ENCODE measurements around the gene PPP1R14C. TPM values are rescaled to one million over a fixed set of nuclear protein-coding genes. Genes with fewer than 3 reads are reported as not detected.

PPP1R14C gene
- total RNA-seq, 2 donors from 2014 or later, result 0.95 to 1.3 TPM

DNA sequence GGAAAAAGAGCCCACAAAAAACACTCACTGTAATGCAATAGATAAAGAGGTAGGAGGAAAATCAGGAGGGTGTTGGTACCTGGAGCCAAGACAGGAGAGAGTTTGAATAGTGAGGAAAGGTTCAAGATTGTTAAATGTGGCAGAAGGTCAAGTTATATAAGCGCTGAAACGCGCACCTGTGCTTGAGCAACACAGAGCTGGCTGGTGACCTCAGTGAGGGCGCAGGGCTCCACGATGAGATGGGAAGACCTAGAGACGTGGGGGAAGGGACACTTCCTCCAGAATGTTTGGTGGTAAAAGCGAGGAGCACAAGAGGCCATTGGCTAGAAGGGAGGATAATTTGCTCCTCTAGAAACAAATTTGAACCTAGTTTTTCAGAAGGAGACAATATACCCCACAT lies 4.2 kb upstream of the PPP1R14C start:
- Histone ChIP-seq H3K4me3 (no peak overlapping the region), H3K27ac (no peak overlapping the region), H3K36me3 (no peaks in the 10 kb centered on the region), H3K4me1 (ENCODE audit: control insufficient read depth in 1 of 2, low read depth in 2 of 2) (peaks cover 10 to 19% of the 10 kb centered on the region in 2 donors), H3K27me3 (replicated peaks; ENCODE audit: insufficient read depth) (peaks cover 2% of the 10 kb centered on the region), H3K9me3 (no peaks in the 10 kb centered on the region)
- DNase-seq (ENCODE audit: low spot score) (no peak), ATAC-seq (ENCODE audit: insufficient number of reproducible peaks, low FRiP score, low read depth) (no peak)
- TF ChIP-seq, protein P1, sequence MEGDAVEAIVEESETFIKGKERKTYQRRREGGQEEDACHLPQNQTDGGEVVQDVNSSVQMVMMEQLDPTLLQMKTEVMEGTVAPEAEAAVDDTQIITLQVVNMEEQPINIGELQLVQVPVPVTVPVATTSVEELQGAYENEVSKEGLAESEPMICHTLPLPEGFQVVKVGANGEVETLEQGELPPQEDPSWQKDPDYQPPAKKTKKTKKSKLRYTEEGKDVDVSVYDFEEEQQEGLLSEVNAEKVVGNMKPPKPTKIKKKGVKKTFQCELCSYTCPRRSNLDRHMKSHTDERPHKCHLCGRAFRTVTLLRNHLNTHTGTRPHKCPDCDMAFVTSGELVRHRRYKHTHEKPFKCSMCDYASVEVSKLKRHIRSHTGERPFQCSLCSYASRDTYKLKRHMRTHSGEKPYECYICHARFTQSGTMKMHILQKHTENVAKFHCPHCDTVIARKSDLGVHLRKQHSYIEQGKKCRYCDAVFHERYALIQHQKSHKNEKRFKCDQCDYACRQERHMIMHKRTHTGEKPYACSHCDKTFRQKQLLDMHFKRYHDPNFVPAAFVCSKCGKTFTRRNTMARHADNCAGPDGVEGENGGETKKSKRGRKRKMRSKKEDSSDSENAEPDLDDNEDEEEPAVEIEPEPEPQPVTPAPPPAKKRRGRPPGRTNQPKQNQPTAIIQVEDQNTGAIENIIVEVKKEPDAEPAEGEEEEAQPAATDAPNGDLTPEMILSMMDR (IDR thresholded peaks at IDR 0.05), result no peak

DNA sequence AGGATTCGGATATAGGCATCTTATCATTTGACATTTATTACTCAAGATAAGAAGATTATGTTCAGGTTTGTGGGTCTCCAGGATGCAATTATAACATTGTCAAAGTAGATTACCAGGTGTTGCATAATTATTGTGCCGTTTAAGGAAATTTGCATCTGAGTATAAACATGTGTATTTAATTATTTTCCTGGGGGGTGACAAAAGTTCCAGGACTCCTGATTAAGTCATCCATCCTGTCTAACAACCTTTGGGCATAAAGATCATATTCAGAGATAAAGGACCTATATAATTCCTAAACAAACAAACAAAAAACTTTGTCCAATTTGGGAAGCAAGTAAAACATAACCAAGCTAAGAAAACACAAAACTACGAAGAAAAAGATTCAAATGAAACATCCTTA lies 3.3 kb upstream of the PPP1R14C start:
- Histone ChIP-seq H3K4me1 (ENCODE audit: control insufficient read depth in 1 of 2, low read depth in 2 of 2) (peaks cover 10 to 25% of the 10 kb centered on the region in 2 donors), H3K9me3 (no peaks in the 10 kb centered on the region), H3K27ac (no peak overlapping the region), H3K4me3 (no peak overlapping the region), H3K36me3 (no peaks in the 10 kb centered on the region), H3K27me3 (replicated peaks; ENCODE audit: insufficient read depth) (peaks cover 11% of the 10 kb centered on the region)
- ATAC-seq (ENCODE audit: insufficient number of reproducible peaks, low FRiP score, low read depth), result no peak
- TF ChIP-seq, protein P1 (IDR thresholded peaks at IDR 0.05), result no peak
- DNase-seq (ENCODE audit: low spot score), result no peak

DNA sequence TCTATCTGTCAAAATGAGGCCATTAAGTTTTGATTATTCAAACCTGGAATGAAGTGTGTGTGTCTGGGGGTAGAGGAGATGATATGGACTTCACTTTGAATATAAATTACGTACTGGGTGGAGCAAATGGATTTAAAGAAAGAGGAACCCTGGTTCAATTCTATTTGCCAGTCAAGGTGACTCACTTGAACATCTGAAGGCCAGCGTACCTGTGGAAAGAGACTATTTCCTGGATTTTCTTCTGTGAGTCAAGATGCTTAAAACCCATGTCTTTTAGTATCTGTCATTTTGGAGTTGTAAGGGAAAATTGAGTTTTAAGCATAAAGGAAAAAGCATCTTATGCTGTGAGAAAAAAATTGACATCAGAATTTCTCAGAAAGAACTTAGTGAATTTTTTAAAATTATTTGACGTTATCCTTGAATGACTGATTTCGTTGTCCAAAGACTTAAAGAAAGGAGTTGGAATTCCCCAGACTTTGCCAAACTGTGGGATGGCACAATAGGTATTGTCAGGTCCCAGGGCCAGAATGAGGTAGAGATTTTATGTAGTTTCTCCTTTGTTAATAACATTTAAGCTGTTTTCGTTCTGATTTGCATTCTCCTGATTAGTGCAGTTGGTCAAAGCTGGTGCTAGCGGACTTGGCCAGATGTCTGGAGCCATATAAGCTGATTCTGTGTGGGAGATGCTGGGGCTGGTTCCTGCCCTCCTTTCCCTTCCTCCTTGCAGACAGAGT lies 2.4 kb upstream of the PPP1R14C start:
- H3K36me3 ChIP-seq, result no peaks in the 10 kb centered on the region
- ATAC-seq (ENCODE audit: insufficient number of reproducible peaks, low FRiP score, low read depth) (no peak), DNase-seq (ENCODE audit: low spot score) (no peak)
- no peak overlapping the region for H3K4me3 ChIP-seq
- peaks cover 11% of the 10 kb centered on the region for H3K27me3 ChIP-seq (replicated peaks; ENCODE audit: insufficient read depth)
- no peak overlapping the region for H3K27ac ChIP-seq
- TF ChIP-seq, protein P1 (IDR thresholded peaks at IDR 0.05), result no peak
- no peaks in the 10 kb centered on the region for H3K9me3 ChIP-seq
- peaks cover 10 to 25% of the 10 kb centered on the region in 2 donors for H3K4me1 ChIP-seq (ENCODE audit: control insufficient read depth in 1 of 2, low read depth in 2 of 2)

DNA sequence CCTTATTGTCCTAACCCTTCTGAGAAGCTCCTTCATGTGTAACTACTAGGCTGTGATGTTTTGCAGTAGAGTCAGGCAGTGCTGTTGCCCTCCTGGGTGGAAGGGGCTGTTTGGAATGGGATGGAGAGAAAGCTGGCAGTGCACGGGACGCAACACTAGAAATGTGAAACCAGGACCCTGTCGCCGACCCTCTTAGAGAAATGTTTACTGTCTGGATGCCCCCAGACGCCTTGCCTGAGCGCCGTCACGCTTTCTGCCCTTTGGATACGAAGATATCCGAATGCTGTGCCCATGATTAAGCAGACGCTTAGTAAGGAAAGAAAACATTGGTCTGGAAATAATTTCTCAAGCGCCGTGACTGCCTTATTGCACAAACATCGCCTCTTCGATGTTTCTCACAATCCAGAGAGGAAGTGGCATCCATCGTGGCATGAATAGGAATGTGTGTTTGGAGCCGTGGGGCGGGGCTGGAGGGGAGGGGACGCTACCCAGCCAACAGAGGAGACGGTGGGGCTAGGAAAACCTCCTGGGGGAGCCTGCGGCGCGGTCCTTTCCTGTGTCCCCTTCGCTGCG lies 661 bp upstream of the PPP1R14C start:
- H3K9me3 ChIP-seq, result no peaks in the 10 kb centered on the region
- peaks cover 10 to 25% of the 10 kb centered on the region in 2 donors for H3K4me1 ChIP-seq (ENCODE audit: control insufficient read depth in 1 of 2, low read depth in 2 of 2)
- no peaks in the 10 kb centered on the region for H3K36me3 ChIP-seq
- no peak for ATAC-seq (ENCODE audit: insufficient number of reproducible peaks, low FRiP score, low read depth)
- H3K27me3 ChIP-seq (replicated peaks; ENCODE audit: insufficient read depth), result peaks cover 11% of the 10 kb centered on the region
- DNase-seq (ENCODE audit: low spot score), result no peak
- TF ChIP-seq, protein P1 (IDR thresholded peaks at IDR 0.05), result no peak
- H3K4me3 ChIP-seq, result peak overlapping the region; percentile 69
- H3K27ac ChIP-seq, result no peak overlapping the region

DNA sequence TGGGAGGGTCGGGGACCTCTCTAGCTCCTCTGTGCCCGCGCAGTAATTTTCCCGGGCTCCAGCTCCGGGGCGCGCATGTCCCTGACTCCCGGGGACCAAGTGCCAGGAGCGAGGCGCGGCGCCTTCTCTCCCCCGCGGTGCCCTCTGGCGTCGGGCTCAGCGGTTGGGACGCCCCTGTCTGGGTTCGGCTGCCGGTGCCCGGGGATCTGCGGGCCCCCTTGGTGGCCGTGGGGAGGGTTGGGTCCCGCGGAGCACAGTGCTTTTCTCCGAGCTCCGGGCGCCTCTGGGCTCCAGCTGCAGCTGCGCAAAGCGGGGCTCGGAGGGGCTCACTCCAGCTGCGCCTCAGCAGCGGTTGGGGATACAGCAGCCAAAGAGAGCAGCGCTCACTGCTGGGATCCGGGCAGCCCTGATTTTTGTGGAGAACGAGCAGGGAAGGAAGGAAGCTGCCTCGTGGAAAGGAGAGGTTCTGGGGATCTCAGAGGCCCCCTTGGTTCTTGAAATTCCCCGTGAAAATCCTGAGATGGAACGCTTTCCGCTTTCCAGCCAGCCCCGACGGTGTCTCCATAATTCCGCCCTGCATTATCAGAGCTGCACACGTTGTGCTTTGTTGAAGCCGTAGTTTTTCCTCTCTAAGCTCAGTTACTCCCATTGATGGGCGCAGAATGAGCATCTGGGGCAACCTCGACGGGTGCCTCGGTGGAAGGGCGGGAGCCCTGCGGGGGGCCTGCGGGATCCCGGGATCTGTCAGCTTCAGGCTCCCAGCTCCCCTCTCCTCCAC lies 861 bp downstream of the PPP1R14C start:
- Histone ChIP-seq H3K4me1 (ENCODE audit: control insufficient read depth in 1 of 2, low read depth in 2 of 2) (peaks cover 10 to 25% of the 10 kb centered on the region in 2 donors), H3K27ac (no peak overlapping the region), H3K4me3 (peak overlapping the region; percentile 69), H3K9me3 (no peaks in the 10 kb centered on the region), H3K36me3 (no peaks in the 10 kb centered on the region), H3K27me3 (replicated peaks; ENCODE audit: insufficient read depth) (peaks cover 12% of the 10 kb centered on the region)
- TF ChIP-seq, protein P1 (IDR thresholded peaks at IDR 0.05), result no peak
- DNase-seq (ENCODE audit: low spot score) (no peak), ATAC-seq (ENCODE audit: insufficient number of reproducible peaks, low FRiP score, low read depth) (no peak)

Data from thoracic aorta (tissue), 2 donors.